GM18873 (cell line): ENCODE measurements around the gene EIF4EBP2.
A peak's percentile ranks its signal among the peaks of the same experiment; 100 is the strongest.

Experiments used
- ATAC-seq: cut with Tn5 transposase; IDR thresholded peaks from one replicate; pipeline ENCODE4 v1.9.1; 2021; ENCODE audit warnings: mild to moderate bottlenecking, moderate library complexity, moderate number of reproducible peaks; ENCODE audit not compliant: unreplicated experiment, low FRiP score

EIF4EBP2 gene

DNA sequence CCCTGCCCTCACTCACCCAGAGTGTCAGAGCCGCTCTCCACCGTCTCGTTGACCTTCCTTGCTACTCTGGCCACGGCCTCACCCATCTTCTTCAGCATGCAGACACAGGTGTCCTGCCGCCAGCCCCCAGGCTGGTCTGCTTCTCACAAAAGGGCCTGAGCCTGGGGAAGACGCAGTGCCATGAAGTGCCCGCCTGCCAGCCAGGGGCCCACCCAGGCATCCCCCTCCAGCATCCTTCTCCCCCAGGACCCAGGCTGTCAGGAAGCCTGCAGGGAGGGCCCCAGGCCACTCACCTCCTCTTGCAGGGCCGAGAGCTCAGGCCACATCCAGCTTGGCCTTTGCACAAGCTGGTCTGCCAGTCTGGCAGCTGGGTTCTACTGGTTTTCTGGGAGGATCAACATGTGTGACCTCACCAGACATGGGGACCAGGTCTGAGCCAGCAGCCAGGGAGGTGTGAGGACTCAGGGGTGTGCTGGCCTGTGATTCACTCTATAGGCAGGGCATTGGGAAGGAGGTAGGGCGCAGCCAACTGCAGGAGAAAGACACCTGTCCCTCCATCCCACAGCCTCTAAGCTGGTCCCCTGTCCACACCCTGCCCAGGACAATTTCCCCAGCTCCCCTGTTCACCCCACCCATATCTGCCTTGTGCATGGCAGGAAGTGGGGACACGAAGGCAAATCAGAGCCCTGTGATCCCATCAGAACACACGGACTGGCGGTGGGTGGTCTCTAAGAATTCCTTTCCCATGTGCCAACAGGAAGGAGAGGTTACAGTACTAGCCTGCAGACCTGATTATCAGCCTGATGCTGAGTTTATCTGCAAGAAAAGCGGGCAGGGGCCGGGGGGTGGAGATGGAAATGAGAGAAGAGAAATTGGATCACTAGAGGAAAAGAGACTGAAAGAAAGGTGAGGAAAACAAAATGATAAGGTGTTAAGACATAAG, 27.2 kb upstream of the EIF4EBP2 start:
- ATAC-seq = no peak

GRCh38 chr10:70378122-70378521, 25.8 kb upstream of the EIF4EBP2 start:
- ATAC-seq = no peak

GRCh38 chr10:70379581-70380176, 24.3 kb upstream of the EIF4EBP2 start:
- ATAC-seq = no peak

DNA sequence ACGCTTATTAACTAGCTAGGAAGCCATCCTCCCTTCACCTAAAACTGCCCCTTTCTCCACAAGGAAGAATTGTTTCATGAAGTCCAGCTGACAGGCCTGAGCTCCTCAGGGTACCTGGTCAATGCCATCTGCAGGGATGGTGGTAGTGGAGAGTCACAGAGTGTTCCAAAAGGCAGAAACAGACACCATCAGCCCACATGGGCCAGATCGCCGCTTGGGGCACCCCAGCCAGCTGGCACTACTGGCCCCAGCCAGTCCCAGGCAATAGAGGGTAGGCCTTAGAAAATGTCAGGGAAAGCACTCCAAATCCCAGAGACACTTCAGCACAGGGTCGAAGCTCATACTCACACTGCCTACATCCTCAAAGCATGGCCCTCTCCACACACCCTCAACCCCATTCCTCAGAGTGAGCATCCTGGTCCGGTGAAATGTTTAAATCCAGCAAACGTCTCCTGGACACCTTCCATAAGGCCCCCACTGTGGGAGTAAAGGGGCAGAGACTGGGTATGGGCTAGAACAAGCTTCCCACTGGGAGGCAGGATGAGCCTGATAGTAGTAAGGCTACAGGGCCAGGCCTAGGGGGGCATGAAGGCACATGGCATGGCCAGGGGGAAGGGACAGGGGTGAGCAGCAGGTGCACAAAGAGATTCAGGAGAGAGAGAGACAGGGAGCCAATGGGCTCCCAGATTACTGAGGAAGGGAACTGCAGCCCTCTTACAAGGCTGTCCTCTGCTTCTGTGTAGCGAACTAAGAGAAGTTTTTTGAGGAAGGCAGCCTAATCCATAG, 23.4 kb upstream of the EIF4EBP2 start:
- no peak for ATAC-seq

DNA sequence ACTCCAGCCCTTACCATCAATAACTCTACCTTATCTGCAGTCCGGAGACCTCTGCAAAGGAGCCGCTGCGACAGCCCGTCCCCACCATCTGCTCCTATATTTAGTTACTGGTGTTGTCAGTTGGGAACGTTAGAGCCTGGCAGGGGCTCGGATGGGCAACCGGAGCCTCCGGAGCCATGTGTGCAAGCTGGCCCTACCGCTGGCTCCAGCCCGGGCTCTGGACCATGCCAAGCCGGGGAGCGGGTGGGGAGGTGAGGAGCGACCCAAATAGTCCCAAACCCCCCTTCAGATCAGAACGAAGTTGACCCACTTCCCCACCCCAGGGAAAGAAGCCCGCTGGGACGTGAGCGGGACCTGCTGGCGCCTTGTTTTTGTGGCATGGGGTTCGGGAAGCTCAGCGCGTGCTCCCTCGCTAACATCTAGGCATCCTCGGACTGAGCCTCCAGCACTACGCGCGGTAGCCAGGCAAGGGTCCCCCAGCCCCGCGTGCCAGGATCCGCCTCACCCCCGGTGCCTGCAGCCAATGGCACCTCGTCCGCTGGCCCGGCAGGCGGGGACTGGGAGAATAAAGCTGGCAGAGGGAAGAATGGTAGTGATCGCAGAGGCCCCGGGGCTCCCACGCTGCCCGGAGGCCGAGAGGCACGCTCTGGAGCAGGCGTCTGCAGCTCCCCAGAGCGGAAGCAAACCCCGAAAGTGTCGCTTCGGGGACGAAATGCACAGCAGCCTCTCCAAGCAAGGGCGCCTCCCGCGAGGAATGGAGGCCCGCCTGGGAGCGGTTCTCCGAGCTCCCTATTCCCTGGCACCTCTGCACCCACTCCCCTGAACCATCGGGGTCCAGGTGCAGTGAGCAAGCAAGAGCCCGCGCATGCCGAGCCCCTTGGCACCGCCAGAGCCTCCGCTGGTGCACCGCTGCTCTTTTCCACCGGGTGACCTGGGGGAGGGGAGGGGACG, 22.2 kb upstream of the EIF4EBP2 start:
- ATAC-seq = no peak

- no peak for ATAC-seq
Observed at GRCh38 chr10:70391654-70392053, 12.3 kb upstream of the EIF4EBP2 start.

GRCh38 chr10:70396140-70396539, 7.8 kb upstream of the EIF4EBP2 start:
- no peak for ATAC-seq

DNA sequence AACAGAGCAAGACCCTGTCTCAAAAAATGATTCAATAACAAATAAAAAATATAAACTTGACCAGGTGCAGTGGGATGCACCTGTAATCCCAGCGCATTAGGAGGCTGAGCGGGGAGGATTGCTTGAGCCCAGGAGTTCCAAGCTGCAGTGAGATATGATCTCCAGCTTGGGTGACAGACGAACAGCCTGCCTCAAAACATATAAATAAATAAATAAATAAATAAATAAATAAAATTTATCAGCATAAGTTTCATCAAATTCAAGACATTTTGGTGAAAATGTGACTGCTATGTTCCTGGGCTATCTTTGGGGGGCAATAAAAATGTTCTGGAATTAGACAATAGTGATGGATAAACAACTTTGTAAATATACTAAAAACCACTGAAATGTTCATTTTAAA, 4.8 kb upstream of the EIF4EBP2 start:
- no peak for ATAC-seq

GRCh38 chr10:70403483-70404035, 386 bp upstream of the EIF4EBP2 start:
- ATAC-seq = peak; percentile 14

DNA sequence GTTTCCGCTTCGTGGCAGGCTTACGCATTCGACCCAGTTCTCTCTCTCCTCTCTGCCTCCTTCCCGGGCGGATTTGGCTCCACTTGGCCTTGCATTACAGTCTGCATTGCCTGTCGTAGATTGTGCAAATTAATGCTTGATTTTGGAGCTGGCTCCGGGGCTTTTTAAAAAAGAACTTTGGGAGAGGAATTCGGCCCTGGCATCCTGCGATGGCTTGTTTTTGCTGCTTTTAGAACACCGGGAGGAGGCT, 767 bp downstream of the EIF4EBP2 start:
- no peak for ATAC-seq

- peak; percentile 40 for ATAC-seq
Observed at GRCh38 chr10:70405037-70405824, 1.3 kb downstream of the EIF4EBP2 start.

- no peak for ATAC-seq
Observed at GRCh38 chr10:70409772-70410171, 5.8 kb downstream of the EIF4EBP2 start.

DNA sequence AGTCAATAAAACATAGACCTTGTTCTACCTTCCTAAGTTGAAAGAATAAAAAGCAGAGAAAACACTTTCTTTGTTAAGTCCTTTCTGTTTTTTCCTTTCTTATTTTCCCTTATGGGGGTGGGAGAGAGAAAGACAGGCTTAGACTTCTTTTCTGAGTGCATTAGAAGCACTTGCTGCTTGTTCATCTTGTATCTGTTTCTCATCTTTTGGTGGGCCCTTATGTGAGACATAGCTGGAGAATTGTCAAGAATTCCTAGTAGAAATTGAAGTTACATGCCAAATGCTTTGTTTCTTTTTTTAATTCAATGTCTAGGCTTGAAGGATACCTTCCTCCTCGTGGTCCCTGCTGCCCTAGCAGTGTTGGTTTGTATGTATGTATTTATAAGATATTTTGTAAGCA, 6.7 kb downstream of the EIF4EBP2 start:
- no peak for ATAC-seq

DNA sequence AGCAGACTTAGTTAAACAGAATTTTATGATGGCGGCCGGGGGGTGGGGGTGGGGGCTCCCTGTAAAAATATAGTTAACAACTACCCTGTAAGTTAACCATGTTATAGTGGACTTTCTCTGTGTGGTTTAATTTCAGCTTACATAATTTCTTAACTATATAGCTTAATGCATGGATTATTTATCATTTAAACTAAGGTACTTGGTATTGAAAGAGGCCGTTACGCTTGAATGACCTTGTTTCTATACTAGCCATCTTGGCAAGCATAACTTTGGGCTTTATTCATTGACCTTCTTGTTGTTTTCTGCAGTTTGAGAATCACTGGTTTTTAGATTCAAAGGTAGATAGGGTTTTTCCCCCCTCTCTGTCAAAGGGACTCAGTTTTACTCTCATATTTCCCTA, 8.4 kb downstream of the EIF4EBP2 start:
- no peak for ATAC-seq

- no peak for ATAC-seq
Observed at GRCh38 chr10:70417568-70417967, 13.6 kb downstream of the EIF4EBP2 start.

DNA sequence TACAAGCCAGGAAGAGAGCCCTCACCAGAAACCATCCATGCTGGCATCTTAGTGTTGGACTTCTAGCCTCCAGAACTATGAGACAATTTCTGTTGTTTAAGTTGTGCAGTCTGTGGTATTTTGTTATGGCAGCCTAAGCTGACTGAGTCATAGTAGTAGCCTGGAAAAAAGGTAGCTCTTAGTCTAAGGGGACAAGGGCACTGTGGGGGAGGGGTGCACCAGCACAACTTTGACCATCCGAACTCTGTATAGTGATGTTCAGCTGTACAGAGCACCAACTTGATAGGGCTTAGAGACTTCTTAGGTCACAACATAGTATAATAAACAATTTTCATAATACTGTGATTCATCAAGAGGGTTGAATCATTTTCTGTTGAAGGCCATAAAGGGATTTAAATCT, 14.3 kb downstream of the EIF4EBP2 start:
- ATAC-seq = no peak

DNA sequence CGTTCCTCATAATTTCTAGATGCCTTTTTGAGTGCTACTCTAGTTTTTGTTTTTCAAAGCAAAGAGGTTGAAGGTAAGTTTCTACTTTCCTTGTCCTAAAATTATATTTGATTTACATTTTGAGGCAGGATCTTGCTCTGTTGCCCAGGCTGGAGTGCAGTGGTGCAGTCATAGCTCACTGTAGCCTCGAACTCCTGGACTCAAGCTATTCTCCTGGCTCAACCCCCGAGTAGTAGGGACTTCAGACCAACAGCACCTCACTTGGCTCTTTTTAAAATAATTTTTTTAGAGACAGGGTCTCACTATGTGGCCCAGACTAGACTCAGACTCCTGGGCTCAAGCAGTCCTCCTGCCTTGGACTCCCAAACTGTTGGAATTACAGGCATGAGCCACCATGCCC, 14.8 kb downstream of the EIF4EBP2 start:
- ATAC-seq = no peak

DNA sequence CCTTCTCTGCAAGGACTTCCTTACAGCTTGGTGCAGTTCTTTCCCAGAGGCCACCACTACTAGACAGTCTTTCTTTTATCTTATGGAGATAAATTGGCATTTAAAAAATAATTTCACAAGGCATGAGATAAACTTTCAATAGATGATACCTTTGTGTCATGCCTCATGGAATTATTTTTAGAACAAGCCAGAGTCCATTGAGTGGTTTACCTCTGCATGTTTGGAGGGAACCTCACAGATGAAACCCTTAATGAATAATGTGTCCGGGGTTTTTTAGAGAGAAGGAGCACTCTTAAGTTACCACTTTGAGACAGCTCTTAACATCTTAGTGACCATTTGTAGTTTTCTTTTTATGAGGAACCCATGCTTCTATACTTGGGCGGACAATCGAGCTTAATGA, 20.4 kb downstream of the EIF4EBP2 start:
- no peak for ATAC-seq

- no peak for ATAC-seq
Observed at GRCh38 chr10:70425096-70425495, 21.2 kb downstream of the EIF4EBP2 start.
